Glomerular visceral epithelial cell (primary cell): Measurements from ENCODE around the gene KCNJ4.
"Not testable (repeated sequence)": the region's sequence is repeated elsewhere in the genome, so short reads cannot be mapped to it uniquely, and the experiment has no call there.

Experiments
- DNase-seq: peaks from one replicate; pipeline ENCODE4 v3.0.0-alpha.2; 2016; ENCODE audit errors: extremely low spot score

Gene KCNJ4

DNA sequence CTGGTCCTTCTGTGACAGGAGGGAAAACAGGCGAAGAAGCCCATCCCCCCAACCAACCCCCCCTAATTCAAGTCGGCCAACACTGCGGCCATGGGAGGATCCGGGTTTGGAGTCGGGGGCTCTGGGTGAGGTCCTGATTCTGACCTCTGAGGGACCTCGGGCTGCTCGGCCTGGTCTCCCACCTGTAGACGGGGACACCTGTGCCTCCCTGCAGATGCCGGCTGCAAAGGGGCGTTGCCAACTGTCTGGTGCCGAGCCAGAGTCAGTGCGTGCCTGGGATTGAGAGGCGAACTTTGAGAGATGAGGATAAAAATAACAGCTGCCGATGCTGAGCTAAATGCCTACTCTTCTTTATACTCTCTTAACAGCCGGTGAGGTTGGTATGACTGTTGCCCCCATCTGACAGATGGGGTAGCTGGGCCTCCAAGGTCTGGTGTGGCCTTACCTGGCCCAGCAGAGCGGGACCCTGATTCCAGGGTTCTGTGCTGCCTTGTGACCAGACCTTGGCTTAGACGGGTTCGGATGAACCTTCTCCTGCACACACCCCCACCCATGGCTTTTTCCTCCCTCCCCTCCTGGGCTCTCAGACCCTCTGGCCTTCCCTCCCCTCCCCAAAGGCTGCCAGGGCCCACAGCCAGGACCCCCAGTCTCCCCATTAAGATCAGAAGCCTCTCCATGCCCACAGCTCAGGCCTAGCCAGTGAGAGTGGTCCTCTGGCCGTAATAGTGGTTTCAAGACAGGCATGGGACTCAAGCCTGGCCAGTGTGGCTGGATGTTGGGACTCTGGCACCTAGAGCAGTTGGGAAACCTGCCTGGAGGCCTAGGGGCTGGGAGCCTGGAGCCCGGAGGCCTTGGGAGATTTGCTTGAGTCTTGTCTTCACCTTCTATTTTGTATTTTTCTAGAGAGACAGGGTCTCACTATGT, 41.7 kb downstream of the KCNJ4 start:
- no peak for DNase-seq

DNA sequence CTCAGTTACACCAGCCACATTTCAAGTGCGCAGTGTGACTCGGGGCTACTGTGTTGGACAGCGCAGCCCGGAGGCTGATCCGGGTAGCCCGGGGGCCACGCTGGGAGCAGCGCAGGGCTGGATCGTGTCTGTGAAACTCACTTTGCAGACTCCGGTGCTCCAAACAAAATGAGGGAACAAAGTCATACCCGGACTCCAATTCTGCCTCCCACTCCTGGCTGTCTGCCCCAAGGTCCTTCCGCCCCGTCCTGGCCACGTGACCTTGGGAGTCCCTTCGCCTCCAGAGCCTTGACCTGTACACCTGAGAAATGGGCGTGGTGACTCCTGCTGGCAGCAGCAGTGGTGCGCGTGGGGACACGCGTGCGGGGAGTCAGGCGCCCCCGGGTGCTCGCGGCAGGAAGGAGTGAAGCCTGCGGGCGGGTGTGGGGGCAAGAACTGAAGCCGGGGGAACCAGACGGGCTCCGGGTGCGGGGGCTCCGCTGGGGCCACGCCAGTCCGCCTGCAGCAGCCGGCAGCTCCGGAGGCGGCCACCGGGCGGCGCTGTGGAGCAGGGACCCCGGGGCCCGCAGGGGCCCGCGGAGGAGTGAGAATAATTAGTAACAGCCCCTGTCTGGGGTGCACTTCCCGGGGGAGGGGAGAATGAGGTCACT, 42.4 kb downstream of the KCNJ4 start:
- DNase-seq: no peak

DNA sequence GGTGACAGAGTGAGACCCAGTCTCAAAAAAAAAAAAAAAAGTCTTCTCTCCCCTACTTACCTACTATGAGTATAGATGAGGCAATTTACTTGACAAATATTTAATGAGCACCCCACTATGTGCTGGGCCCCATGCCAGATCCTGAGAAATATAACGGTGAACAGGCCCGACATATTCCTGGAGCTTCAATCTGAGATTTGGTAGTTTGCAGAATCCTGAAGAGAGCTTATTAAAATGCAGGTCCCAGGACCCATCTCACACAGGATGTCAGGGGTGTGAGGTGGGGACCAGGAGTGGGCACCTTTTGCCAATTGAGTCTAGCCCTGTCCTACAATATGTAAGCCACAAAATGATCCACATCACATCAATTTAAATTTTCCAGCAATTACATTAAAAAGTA, 44.0 kb downstream of the KCNJ4 start:
- no peak for DNase-seq

DNA sequence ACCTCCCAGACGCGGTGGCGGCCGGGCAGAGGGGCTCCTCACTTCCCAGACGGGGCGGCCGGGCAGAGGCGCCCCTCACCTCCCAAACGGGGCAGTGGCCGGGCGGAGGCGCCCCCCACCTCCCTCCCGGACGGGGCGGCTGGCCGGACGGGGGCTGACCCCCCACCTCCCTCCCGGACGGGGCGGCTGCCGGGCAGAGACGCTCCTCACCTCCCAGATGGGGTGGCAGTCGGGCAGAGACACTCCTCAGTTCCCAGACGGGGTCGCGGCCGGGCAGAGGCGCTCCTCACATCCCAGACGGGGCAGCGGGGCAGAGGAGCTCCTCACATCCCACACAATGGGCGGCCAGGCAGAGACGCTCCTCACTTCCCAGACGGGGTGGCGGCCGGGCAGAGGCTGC, 45.1 kb downstream of the KCNJ4 start:
- DNase-seq: not testable (repeated sequence)

DNA sequence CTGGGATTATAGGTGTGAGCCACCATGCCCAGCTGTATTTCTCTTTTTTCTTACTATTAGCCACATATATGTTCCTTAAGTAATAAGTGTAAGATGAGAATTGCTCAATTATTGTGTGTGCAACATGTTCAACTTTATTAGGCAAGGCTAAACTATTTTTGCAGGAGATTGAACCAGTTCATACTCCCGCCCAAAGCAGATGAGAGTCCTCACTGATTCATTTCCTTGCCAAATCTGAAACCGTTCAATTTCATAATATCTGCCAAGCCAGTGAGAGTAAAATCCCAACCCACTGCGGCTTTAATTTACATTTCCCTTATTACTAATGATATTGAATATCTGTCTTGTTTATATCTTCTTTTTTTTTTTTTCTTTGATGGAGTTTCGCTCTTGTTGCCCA, 48.4 kb downstream of the KCNJ4 start:
- no peak for DNase-seq

DNA sequence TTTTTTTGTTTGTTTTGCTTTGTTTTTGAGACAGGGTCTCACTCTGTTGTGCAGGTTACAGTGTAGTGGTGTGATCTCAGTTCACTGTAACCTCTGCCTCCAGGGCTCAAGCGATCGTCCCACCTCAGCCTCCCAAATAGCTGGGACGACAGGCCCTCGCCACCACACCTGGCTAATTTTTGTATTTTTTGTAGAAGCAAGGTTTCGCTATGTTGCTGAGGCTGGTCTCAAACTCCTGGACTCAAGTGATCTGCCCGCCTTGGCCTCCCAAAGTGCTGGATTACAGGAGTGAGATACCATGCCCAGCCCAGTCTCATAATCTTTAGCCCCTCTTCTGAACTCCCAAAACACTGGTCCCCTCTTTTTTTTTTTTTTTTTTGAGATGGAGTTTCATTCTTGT, 50.6 kb downstream of the KCNJ4 start:
- DNase-seq: no peak

DNA sequence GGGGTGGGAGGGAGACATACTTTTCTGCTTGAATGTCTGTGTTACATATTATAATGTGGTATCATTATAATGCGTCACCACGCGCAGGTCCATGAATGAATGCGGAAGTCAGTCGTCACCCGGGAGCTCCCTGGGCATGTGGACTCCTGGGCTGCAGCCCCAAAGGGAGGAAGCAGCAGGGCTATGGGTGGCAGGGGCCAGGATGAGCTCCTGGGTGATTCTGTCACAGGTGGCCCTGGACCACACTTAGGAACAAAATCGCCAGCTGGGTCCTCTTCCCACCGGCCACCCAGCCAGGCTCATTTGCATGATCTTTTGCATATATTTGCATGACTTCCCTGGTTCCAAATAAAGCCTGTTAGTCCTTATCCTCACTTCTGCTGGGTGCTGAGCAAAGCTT, 51.2 kb downstream of the KCNJ4 start:
- no peak for DNase-seq

DNA sequence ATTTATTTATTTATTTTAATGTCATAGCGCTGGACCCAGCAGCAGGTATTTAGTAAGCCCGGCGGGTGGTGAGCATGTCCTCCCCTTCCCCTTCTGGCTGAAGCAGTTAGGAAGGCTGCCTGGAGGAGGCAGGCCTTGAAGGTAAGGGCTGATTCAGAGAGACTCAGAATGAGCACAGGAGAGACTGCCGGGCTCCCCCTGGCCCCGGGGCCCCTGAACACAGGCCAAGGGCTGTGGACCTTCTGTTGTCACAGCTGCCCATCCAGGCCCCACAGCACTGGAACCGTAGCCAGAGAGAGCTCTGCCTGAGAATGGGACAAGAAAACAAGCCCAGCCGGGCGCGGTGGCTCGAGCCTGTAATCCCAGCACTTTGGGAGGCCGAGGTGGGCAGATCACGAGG, 52.8 kb downstream of the KCNJ4 start:
- no peak for DNase-seq

DNA sequence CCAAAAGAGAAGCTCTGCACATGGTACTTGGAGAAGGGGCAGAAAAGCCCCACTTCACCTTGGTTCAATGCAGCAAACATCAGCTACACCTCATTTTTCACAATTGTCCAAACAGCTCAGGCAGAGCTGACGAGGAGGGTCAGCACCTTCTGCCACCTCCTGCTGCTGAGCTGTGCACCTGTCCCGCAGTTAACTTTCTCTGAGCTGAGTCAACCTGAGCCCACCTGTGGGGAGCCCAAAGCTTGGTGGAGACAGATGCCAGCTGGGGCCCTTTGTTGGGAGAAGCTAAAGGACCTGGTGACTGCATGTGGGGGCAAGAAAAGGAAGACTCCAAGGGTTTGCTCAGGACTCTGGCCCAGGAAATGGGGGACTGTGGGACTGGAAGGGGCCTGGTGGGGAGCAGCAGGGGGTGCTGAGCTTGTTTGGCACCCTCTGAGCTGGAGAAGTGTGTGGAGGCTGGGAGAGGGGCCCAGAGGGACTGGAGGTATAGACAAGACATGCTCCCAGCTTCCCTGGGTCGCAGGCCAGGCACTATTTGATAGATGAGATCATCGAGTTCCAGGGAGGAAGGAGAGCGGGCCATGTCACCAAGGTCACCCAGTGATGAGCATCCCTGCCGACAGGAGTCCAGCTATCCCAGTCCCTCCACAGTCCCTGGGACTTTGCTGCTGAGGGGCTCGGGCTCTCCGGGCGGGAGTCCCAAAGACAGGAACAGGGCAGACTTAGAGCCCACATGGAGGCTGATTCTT, 53.5 kb downstream of the KCNJ4 start:
- no peak for DNase-seq

DNA sequence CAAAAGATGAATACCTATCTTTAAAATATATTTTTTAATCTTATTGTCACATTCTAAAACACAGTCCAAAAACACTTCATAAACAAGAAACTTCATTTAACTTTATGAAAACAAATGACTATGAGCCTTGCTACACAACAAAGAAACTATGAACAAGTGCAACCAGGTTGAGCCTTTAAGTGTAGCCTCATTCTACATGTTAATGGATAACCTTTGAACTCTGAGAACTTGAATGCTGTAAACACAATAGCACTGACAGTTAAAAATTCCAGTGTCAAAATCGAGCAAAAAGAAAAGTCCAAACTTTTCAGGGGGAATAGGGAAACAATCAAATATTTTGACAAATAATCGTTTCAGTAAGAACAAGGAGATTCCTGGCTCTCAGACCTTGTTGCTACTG, 54.7 kb downstream of the KCNJ4 start:
- not testable (repeated sequence) for DNase-seq

DNA sequence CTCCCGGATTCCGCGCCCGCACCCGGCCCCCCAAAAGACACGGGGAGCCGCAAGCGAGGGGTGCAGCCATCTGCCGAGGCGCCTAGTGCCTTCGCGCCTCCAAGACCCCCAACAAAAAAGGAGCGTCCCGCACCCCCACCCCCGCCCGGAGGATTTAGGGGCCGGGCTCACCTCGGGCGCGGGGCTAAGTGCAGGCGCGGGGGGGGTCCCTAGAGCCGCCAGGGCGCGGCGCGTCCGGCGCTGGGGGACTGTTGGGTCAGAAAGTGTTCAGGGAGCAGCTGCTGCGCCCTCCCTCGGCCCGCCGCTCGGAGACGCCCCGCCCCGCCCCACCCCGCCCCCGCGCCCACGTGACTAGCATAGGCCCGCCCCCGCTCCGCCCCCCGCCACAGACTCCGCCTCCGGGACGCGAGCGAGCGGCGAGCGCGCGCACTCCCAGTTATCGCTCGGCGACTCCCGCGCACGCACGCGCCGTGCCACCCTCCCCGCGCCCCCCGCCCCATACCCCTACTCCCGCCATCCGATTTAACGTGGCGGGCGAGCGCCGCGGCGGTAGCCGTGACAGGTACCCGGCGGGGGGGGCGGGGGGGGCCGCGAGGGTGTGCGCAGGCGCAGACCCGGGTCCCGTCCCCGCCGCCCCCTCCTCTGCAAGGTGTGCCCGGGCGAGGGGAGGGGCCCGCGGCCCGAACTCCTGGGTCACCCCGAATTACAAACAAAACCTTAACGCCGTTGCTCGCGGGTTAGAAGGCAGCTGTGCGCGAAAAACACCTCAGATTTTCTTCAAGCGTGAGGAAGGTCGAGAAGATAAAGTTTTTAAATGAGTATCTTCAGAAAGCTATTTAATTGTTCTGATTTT, 56.2 kb downstream of the KCNJ4 start:
- peak; percentile 87 for DNase-seq

DNA sequence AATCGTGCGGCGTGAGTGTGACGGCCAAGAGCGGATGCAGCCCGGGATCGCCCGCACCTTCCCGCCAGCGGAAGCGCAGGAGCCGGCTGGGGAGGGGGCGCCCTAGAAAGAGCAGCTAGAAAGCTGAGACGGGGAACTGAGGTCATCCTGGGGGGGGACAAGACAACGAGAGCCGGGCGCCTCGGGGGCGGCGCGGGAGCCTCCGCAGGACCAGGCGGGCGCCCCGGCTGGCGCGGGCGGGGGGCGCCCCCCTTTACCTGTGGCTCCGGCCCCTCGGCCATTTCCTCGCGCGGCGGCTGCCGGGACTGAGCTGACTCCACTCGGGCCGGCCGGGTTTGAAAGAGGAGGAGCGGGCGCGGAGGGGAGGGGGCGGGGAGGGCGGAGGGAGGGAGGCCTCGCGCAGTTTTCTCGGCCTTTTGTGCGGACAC, 56.8 kb downstream of the KCNJ4 start:
- peak; percentile 65 for DNase-seq

DNA sequence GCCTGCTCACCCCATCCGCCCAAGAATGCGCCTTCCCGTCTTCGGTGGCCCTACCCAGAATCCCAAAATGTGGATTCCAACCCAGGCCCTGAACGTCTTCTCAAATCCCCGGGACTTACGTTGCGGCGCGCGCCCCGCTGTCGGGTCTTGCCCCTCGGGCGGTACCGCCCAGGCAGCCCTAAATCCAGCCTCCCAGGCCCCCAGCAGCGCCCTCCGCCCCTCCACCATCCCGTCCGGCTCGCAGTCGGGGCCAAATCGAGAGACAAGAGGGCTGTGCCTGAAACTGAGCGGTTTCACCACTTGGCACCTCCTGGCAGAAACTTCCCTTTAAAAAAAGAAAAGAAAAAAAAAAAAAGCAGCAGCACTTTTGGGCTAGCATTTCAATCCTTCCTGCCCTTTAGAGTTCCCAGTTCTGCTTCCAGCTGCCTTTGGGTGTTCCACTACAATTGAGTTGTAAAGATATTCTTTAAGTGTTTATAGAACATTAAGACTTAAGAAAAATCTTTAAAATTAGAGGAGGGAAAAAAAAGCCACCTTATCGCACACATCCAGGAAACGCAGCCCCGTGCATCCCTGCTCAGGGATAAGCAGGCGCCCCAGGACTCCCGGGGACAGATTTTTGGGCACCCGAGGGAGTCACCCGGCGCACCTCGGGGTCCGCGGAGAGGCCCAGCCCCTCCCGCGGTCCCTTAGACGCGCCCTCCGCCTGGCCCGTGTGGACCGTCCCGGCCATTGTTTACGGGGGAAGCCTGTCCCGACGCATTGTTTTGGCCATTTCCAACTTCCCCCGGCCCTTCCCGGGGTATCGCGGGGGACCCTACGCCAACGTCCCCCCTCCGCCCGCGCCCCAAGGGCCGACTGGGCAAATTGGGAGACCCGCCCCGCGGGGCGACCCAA, 57.6 kb downstream of the KCNJ4 start:
- DNase-seq: peak; percentile 64

DNA sequence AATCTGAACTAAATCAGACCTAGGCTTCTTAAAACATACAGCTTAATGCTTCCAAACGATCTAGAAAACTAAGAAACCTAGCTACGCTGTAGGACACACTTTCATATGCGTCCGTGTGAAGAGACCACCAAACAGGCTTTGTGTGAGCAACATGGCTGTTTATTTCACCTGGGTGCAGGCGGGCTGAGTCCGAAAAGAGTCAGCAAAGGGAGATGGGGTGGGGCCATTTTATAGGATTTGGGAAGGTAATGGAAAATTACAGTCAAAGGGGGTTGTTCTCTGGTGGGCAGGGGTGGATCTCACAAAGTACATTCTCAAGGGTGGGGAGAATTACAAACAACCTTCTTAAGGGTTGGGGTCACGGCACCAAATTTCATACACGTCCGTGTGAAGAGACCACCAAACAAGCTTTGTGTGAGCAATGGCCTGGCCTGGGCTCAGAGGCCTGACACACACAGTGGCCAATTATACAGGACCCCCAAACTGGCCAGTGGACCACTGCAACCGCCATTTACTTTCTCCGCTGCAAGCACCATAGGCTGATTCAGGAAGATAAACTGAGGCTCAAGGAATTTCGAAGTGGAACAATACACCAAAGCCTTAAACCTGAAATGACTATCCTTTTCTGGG, 58.4 kb downstream of the KCNJ4 start:
- DNase-seq: not testable (repeated sequence)

DNA sequence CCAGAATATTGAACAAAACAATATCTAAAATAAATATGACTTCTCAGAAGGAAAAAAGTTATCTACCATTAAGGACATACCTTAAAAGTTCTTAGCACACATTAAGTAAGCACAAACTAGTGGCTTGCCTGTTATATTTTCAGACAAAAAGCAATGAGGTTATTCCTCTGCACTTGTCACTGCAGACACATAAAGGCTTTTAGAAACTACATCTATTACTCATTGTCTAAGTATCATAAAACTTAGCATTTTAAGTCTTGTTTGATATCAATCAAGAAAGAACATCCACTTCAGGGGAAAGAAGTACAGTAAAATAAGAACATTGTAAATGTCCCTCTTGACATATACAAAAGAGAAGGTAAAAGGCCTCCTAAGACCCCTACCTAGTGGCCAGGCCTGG, 59.1 kb downstream of the KCNJ4 start:
- DNase-seq: not testable (repeated sequence)

DNA sequence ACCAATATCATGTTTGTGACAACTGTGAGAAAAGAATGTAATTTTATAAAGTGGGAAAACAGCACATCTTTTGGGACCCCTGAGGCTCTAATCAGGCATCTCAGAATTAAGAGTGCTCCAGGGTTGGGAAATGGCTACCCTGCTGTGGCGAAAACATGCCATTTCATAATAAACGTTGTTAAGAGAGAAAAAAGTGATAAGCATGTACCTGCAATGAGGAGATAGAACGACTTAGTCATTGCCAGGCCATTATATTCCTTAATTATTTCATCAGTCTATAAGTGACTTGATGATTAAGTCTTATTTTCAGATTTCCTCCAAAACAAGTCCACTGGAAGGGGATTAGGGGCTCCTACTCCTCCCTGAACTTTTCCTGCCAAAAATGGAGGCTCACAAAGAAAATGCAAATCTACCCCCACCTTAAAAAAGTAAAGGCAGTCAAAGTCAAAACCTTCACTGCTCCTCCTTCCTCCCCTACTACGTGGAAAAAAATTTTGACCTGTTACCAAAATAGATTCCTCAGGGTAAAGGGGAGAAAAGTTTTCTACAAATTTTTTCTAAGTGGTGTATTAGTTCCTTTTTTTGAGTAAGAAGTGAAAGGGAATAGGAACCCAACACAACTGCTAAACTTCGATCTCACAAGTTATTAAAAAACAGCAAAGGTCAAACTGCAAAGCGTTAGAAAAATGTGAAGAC, 59.9 kb downstream of the KCNJ4 start:
- not testable (repeated sequence) for DNase-seq

DNA sequence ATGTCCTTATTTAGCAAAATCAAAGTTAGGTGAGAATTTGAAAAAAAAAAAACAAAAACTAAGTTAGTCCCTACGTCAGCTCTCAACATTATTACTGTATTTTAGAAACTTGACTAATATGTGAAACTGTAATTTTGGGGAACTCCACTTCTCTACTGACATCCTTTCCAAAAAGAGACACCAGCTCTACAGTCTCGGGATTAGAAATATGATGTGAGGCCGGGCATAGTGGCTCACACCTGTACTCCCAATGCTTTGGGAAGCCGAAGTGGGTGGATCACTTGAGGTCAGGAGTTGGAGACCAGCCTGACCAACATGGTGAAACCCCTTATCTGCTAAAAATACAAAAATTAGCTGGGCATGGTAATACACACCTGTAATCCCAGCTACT, 65.6 kb downstream of the KCNJ4 start:
- not testable (repeated sequence) for DNase-seq

DNA sequence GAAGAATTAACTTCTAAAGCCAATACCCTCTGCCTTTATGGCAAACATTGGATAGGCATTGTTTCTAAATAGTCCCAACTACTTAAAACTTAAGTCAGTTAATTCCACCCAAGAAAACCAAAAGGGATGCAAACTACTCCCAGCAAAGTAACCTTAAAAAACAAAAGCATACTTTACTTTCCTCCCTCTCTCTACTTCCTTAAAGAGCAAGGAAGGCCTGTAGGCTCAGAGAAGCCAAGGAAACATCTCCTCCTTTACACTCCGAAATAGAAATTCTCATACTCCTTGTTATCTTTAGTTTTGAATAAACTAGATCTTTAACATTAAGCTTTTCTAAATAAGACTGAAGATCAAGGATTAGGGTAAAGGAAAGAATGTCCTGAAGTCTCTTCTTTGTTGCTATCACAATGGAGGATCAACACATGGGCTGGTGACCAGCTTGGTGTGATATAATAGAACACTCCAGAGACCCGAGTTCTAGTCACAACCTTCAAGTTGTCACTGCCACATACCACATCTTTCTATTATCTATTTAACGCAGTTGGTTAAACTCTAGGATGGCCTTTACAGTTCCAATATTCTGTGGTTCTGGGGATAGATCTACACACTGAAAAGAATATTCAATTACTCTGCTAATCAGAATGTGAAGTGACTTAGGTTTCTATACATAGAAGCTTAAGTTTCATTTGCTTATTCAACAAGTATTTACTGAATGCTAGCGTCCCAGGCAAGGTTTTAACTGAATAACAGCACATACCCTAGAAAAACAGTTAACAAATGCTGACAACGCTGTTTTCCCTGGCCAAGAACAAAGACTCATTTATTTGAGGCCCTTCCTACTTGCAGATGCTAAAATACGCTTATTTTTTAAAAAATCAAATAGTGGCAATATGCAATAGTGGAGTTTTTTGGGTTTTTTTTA, 66.2 kb downstream of the KCNJ4 start:
- DNase-seq: not testable (repeated sequence)
